HG03280 (cell line): Measurements from ENCODE around the gene SEC14L6.
"Not testable (repeated sequence)": the region's sequence is repeated elsewhere in the genome, so short reads cannot be mapped to it uniquely, and the experiment has no call there.

Experiments
- ATAC-seq: cut with Tn5 transposase; IDR thresholded peaks from one replicate; pipeline ENCODE4 v1.9.1; 2021; ENCODE audit warnings: mild to moderate bottlenecking, moderate library complexity; ENCODE audit not compliant: unreplicated experiment

Gene SEC14L6

DNA sequence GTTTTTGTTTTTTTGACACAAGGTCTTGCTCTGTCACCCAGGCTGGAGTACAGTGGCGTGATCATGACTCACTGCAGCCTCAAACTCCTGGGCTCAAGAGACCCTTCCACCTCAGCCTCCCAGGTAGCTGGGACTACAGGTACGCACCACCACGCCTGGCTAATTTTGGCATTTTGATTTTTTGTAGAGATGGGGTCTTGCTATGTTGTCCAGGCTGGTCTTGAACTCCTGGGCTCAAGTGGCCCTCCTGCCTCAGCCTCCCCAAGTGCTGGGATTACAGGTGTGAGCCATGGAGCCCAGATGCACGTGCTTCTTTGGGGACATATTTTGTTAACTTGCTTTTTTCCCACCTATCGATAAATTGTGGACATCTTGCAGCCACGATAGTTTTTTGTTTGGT lies 20.7 kb upstream of the SEC14L6 start:
- not testable (repeated sequence) for ATAC-seq

DNA sequence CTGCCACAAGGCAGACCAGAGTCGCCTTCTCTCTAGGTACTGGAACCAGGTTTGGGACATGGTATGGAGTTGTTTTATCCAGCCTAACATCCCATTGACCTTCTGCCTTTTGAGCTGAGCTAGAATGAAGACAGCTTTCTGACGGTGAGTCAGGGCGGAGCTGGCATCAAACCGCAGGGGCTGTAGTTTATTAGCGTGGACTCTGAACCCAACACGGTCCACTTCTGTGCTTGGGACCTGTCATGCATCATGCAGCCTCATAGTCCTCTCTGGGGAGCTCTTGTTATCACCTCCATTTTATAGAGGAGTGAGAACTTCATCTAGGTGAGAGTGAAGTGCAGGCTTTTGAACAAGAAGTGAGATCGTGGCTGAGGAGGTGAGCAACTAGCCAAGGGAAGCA lies 19.6 kb upstream of the SEC14L6 start:
- no peak for ATAC-seq

DNA sequence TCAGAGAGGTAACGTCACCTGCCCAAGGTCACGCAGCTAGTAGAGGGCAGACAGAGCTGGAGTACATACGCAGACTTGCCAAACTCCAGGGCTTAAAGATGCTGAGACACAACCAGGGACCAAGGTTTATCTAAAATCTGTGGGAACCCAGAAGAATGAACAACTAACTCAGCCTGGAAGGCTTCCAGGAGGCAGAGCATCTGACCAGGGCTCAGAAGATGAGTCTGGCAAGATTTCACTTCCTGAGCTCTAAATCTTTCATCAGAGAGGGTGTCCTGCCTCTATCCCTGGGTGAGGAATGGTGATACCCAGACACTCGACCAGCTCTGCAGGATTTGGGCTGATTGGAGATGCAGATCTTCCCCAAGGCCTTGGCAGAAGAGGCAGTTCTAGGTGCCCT lies 18.8 kb upstream of the SEC14L6 start:
- no peak for ATAC-seq

DNA sequence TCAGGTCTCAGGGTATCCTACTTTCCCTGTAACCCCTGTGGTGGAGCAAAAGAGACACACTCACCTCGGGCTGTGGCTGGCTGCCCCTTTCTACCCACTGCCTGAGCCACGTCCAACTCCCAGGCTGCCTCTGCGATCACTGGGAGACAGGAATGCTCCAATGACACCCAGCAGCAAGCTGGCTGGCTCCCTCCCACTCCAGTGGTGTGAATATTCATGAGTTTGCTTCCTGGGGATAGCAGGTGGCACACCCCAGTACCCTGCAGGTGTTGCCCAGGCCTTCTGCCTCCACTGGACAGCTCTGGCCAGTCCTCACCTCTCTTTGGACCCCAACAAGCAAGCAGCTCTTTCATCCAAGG lies 18.2 kb upstream of the SEC14L6 start:
- ATAC-seq: no peak

DNA sequence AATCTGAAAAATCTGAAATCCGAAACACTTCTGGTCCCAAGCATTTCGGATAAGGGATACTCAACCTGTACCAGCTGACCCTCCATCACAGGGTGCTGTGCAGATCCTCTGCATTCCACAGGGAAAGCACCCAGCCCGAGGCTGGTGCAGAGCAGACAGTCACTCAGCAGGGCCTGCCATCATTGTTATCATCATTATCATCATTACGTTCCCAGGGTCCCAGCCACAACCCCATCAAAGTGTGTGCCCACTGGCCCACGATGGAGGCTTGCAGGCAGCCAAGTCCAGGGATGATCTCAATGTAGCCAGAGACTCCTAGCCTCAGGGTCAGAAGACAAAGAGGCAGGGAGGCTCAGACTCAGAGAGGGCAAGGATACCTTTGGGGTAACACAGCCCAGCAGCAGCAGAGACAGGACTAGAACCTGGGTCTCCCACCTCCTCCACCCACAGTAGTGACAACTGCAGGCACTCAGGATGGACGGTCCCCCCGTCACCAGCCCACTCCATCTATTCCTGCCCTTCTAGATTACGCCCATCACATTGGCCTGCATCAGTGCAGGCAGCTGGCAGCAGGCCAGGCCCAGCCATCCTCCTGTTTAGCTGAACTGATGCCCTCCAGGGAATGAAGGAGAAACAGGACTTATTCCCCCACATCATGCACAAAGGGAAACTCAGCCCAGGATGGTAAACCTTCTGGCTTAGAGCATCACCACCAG lies 17.7 kb upstream of the SEC14L6 start:
- no peak for ATAC-seq

DNA sequence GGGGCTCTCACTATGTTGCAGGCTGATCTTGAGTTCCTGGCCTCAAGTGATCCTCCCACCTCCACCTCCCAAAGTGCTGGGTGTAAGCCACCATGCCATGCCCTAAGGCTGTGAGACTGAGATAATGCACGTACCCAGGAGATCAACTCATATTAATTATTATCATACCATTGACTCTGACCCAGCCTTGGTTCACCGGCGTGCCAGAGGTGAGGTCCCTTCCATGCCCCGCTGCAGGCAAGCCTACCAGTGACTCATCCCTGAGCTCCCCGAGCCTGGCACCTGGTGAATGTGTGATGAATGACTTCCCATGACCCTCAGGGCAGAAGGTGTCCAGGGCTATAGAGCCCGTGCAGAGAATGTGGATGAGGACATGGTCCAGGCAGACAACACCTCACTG lies 15.8 kb upstream of the SEC14L6 start:
- ATAC-seq: no peak

DNA sequence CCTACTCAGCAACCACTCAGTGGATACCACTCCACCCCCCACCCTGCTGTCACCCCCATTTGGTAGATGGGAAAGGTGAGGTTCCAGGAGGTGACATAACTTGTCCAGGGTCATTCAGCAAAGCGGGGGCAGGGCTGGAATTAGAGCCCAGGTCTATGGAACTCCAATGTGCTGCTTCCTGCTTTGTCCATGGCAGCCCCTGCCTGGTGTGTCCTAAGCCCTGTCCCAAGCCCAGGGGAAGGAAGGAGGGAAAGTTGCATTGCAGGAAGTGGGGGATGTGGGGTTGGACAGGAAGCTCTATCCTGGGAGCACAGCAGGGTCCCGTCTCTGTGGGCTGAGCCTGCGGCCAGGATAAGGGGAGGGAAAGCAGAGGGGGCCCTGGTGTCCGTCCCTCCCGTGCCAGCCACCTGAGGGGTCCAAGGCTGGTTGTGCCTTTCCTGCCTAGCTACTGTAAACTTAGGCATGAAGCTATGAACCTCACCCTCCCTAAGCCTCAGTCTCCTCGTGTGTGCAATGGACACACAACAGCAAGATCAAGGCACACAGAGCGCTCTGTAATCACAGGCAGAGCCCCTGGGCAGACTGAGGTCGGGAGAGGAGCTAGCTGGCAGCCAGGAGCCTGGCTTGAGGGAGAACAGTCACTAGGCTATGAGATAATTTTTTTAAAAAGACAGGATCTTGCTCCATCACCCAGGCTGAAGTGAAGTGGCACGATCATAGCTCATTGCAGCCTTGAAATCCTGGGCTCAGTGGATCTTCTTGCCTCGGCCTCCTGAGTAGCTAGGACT lies 15.1 kb upstream of the SEC14L6 start:
- ATAC-seq: no peak

DNA sequence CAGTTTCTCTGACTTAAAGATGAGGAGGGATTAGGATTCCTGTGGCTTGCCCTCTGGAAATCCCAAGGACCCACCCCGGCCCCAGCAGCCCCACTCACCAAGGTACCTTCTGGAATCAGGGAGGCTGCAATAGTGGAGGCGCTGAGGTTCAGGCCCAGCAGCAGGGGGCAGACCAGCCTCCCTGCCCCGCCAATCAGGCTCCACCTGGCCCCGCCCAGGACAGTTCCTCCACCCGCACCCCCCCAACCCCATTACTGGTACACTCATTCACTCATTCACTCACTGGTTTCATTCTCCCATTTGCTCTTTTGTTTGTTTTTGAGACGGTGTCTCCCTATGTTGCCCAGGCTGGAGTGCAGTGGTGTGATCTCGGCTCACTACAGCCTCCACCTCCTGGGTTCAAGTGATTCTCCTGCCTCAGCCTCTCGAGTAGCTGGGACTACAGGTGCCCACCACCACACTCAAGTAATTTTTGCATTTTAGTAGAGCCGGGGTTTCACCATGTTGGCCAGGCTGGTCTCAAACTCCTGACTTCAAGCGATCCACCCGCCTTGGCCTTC lies 14.2 kb upstream of the SEC14L6 start:
- not testable (repeated sequence) for ATAC-seq

DNA sequence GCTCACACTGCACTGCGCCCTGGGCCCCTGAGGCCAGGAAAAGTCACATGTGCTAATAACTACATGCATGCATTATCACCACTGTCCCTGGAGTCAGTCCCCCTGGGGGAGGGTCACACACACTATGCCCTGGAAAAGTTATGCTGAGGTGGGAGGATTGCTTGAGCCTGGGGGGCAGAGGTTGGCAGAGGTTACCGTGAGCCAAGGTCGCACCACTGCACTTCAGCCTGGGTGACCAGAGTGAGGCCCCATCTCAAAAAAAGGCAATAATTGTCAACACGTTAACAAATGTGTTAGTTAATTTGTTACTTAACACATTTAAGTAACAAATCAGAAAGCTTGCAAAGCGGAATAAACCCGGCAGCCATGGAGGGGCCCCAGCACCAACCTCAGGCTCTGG lies 13.3 kb upstream of the SEC14L6 start:
- ATAC-seq: no peak

DNA sequence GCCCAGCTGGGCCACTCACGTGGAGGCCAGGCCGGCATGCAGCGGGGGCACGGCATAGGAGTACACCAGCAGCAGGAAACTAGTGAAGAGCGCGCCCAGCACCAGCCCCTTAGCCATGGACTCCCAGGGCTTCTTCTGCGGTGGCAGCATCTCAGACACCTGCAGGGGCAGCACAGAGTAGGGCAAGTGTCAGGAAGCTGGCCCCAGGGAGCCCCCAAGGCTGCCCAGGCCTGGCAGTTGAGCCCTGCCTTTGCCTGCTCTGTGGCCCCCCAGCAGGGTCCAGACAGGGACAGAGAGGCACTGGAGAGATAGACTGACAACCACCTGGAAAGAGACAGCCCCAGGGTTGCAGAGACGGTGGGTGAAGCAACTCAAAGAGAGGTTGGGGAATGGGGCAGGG lies 10.7 kb upstream of the SEC14L6 start:
- no peak for ATAC-seq

DNA sequence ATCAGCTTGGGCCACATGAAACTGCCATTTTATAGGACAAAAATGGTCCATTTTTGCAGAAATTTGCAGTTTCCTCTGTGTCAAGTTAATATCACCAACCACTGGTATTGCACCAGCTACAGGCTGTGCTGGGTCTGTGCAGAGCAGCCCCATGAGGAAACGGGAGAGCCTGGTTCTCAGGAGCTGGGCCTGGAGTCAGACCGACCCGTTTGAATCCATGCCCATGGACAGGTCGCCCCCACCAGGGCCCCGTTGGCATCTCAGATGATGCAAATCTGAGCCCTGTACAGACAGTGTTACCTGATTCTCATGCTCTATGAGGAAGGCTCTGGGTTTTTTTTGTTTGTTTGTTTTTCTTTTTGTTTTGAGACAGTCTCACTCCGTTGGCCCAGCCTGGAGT lies 9.8 kb upstream of the SEC14L6 start:
- no peak for ATAC-seq

DNA sequence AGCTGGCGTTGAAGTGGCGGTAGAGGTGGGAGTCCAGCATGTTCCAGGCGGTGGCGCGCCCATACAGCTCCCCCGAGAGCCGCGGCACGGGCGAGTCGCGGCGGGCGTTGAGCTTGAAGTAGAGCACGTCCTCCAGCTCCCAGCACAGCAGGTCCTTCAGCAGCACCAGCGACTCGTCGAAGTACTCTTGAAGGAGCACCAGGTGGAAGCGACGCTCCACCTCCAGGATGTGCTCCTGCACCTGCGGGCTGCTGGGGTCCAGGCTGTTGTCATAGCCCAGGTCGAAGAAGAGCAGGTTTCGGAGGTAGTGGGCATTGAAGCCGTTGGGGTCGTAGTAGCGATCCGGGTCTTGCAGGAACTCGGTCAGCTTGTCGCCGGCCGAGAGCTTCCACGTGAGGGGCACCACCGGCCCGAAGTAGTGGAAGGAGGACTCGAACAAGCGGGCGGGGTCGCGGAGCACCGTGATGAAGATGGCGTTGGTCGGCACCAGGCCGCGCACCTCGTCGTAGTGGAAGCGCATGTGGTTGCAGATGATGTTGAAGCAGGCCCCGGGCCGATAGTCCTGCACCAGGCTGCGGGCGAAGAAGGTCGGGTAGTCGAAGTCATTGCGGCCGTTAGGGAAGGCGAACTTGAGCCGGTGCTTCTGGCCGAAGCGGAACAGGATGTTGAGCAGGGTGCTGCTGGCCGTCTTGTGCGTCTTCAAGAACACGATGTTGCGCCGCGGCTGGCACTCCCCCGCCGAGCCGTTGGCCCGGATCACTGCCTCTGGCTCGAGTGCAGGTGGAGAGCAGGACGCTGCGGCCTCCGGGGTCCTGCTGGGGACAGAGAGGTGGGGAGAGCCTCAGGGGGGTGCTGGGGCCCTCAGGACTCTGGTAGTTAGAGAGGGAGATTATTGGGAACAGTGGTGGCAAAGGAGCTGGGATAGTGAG lies 9.0 kb upstream of the SEC14L6 start:
- no peak for ATAC-seq

DNA sequence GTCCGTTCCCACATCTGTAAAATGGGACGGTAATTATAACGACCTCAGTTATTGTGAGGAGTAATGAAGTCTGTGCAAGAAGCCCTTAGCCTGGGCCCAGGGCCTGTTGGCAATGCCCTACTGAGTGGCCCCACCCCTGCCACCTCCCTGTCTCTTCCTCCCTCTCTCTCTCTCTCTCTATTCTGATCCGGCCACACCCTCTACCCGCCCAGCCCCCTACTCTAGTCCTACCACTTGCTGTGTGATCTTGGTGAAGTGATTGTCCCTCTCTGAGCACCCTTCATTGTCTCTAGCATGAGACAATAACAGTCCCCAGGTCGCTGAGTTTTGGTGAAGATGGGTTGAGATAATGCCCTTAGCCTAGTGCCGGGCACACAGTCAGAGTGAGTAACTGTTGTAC lies 7.4 kb upstream of the SEC14L6 start:
- ATAC-seq: no peak

DNA sequence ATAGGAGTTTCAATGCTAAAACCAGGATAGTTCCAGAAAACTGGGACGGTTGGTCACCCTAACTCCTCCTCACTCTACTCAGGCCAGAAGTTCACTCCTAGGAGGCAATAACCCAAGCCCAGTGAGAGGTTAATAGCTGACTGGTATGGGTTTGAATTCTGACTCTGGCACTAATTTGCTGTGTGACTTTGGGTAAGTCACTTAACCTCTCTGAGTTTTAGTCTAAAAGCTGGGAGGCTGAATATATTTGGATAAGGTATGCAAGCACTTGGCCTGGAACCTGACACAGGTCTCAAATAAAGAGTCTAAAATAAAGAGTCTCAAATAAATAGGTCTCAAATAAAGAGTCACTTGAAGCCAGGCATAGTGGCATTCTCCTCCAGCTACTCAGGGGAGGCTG lies 6.2 kb upstream of the SEC14L6 start:
- no peak for ATAC-seq

DNA sequence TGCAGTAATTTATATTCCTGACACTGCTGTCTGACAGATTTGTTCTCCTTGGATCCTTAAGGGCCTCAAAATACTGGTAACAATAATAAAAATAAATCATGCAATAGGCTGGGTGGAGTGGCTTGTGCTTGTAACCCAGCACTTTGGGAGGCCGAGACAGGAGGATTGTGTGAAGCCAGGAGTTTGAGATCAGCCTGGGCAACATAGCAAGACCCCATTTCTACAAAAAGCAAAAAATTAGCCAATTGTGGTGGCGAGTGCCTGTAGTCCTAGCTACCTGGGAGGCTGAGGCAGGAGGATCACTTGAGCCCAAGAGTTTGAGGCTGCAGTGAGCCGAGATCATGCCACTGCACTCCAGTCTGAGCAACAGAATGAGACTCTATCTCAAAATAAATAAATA lies 5.3 kb upstream of the SEC14L6 start:
- not testable (repeated sequence) for ATAC-seq

DNA sequence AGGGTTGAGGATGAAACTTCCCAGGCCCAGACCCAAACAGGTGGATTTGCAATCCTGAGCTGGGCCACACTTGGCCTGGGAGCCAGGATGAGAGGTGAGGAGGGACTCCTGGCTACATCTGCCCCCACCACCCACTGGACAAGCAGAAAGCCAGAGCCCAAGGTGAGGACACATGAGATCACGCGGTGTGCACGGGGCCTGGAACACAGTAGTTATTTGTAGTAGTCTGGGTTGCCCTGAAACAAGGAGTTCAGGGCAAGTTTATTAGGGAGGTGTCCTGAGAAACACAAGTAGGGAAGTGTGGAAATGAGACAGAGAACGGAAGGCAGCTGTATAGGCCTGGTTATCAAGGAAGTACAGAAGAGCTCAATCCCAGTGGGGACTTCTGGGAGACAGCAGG lies 647 bp upstream of the SEC14L6 start:
- no peak for ATAC-seq

DNA sequence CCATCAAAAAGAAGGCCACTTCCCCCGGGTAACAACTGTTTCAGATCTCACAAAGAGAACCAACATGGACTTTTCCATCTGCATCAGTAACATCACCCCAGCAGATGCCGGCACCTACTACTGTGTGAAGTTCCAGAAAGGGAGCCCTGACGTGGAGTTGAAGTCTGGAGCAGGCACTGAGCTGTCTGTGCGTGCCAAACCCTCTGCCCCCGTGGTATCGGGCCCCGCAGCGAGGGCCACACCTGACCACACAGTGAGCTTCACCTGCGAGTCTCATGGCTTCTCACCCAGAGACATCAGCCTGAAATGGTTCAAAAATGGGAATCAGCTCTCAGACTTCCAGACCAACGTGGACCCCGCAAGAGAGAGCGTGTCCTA lies 3.7 kb downstream of the SEC14L6 start:
- no peak for ATAC-seq

DNA sequence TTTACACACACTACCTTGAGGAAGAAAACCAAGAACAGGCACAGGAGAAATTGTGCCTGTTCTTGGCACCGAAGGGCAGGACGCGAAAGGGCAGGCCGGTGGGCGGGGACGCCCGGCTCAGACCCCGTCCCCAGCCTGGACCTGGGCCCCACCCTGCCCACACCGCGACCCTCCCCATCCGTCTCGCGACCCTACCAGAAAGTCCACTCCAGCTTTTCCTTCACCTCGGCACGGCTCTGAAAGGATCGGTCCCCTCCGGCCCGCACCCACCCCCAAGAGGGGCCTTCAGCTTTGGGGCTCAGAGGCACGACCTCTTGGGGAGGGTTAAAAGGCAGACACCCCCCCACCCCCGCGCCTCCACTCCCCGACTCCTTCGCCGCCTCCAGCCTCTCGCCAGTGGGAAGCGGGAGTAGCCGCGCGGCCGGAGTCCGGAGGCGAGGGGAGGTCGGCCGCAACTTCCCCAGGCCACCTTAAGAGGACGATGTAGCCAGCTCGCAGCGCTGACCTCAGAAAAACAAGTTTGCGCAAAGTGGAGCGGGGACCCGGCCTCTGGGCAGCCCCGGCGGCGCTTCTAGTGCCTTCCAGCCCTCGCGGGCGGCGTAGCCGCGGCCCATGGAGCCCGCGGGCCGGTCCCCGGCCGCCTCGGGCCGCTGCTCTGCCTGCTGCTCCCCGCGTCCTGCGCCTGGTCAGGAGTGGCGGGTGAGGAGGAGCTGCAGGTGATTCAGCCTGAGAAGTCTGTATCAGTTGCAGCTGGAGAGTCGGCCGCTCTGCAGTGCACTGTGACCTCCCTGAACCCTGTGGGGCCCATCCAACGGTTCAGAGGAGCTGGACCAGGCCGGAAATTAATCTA lies 4.4 kb downstream of the SEC14L6 start:
- no peak for ATAC-seq

DNA sequence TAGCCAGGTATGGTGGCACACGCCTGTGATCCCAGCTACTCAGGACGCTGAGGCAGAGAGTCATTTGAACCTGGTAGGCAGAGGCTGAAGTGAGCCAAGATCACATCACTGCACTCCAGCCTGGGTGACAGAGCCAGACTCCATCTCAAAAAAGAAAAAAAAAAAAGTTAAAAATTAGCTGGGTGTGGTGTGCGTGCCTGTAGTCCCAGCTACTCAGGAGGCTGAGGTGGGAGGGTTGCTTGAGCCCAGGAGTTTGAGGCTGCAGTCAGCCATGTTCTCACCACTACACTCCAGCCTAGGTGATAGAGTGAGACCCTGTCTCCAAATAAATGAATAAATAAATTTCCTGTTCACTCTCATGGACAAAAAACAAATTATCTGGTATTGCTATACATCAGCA lies 5.0 kb downstream of the SEC14L6 start:
- ATAC-seq: not testable (repeated sequence)

DNA sequence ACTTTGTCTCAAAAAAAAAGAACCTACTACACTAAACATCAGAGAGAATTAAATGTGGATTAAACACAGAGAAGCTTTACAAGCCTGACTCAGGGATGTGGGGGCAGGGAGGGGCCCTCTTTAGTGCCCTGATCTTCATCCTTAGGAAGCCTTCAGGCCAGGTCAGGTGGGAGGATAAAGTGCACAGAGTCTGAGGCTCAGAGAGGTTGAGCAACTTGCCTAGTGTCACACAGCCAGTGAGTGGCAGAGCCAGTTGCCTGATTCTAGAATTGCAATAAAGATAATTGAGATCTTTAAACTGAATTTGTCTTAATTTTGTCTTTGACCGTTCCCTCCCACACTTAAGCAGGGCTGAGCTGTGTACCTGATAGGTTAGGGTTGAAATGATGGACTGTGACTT lies 7.2 kb downstream of the SEC14L6 start:
- ATAC-seq: no peak
